Bronchial epithelial cell (primary cell): ENCODE measurements around the gene KIRREL1. TPM values are rescaled to one million over a fixed set of nuclear protein-coding genes. Genes with fewer than 3 reads are reported as not detected.

ENCODE experiments used
- DNase-seq: peaks from one replicate; pipeline ENCODE4 v3.0.0-alpha.2; 2010; ENCODE audit warnings: low read depth
- FAIRE-seq: peaks from 2 replicates; lab custom pipeline; 2011; peaks lifted over from hg19 to GRCh38; lab: Jason Lieb, UNC
- H3K27me3 ChIP-seq: 2 replicates; pipeline ENCODE4 v1.5.1; 2011; ENCODE audit warnings: low read length; ENCODE audit not compliant: control insufficient read depth, insufficient read depth
- H3K36me3 ChIP-seq: 2 replicates; pipeline ENCODE4 v1.5.1; 2011; ENCODE audit warnings: low read length; ENCODE audit not compliant: control insufficient read depth, insufficient read depth
- H3K4me3 ChIP-seq: 2 replicates; pipeline ENCODE4 v1.5.1; 2011; ENCODE audit warnings: mild to moderate bottlenecking, low read depth, low read length, control low read depth
- CTCF ChIP-seq: IDR thresholded peaks from 2 replicates; pipeline ENCODE4 v1.5.1; 2011; ENCODE audit warnings: mild to moderate bottlenecking, moderate library complexity, low read length, control low read depth, inconsistent platforms; ENCODE audit not compliant: insufficient read depth, severe bottlenecking
- total RNA-seq: library from RNA; depleted of rRNA; stranded (reverse); fragments of >200 nt; gene quantifications from 2 replicates; pipeline ENCODE4 v1.2.1, GENCODE V29; 2014

The KIRREL1 gene
- total RNA-seq, 1 donor from 2014 or later = 24.2 TPM

GRCh38 chr1:158099185-158099584 is 105.7 kb downstream of the KIRREL1 start:
- Histone ChIP-seq H3K36me3 (peaks cover 3% of the 10 kb centered on the region), H3K4me3 (no peak overlapping the region), H3K27me3 (no peaks in the 10 kb centered on the region)
- DNase-seq (no peak), FAIRE-seq (no peak)
- TF ChIP-seq CTCF = no peak

GRCh38 chr1:158100498-158100897 is 107.1 kb downstream of the KIRREL1 start:
- no peak for TF ChIP-seq CTCF
- no peak for DNase-seq
- no peak for FAIRE-seq
- Histone ChIP-seq H3K27me3 (no peaks in the 10 kb centered on the region), H3K4me3 (no peak overlapping the region), H3K36me3 (no peaks in the 10 kb centered on the region)

GRCh38 chr1:158101455-158101854 is 108.0 kb downstream of the KIRREL1 start:
- Histone ChIP-seq H3K4me3 (no peak overlapping the region), H3K27me3 (no peaks in the 10 kb centered on the region), H3K36me3 (no peaks in the 10 kb centered on the region)
- no peak for DNase-seq
- no peak for TF ChIP-seq CTCF
- no peak for FAIRE-seq

- no peak overlapping the region for H3K4me3 ChIP-seq
- peak; percentile 82 for DNase-seq
- peak; percentile 70 for FAIRE-seq
- no peak for TF ChIP-seq CTCF
- no peaks in the 10 kb centered on the region for H3K36me3 ChIP-seq
- no peaks in the 10 kb centered on the region for H3K27me3 ChIP-seq
Observed at GRCh38 chr1:158101927-158102326, 108.5 kb downstream of the KIRREL1 start.

- no peak for TF ChIP-seq CTCF
- H3K27me3 ChIP-seq = no peaks in the 10 kb centered on the region
- H3K4me3 ChIP-seq = no peak overlapping the region
- no peak for DNase-seq
- H3K36me3 ChIP-seq = no peaks in the 10 kb centered on the region
- no peak for FAIRE-seq
Observed at GRCh38 chr1:158102881-158103674, 109.6 kb downstream of the KIRREL1 start.
